MM.1S (cell line): ENCODE measurements around the gene RPL35A.
"Not testable (repeated sequence)": the region's sequence is repeated elsewhere in the genome, so short reads cannot be mapped to it uniquely, and the experiment has no call there.

ENCODE experiments used
- DNase-seq: peaks from one replicate; pipeline ENCODE4 v3.0.0-alpha.2; 2015
- H2AFZ ChIP-seq: fragments of 300-600 bp; sonication (generic); 2 replicates; pipeline ENCODE4 v1.6.0; 2016; ENCODE audit warnings: antibody characterized with exemption, low read length
- H3F3A ChIP-seq: fragments of 300-600 bp; sonication (generic); 2 replicates; pipeline ENCODE4 v1.6.1; 2016; ENCODE audit warnings: mild to moderate bottlenecking, antibody characterized with exemption, low read length, moderate library complexity, mixed read lengths; ENCODE audit not compliant: insufficient read depth
- H3K27ac ChIP-seq: fragments of 300-600 bp; sonication (generic); 2 replicates; pipeline ENCODE4 v1.5.1; 2016; ENCODE audit warnings: mild to moderate bottlenecking, low read length
- H3K27me3 ChIP-seq: fragments of 300-600 bp; sonication (generic); replicated peaks from 2 replicates; pipeline ENCODE4 v1.6.0; 2016; ENCODE audit warnings: low read length; ENCODE audit not compliant: insufficient read depth
- H3K36me3 ChIP-seq: fragments of 300-600 bp; sonication (generic); replicated peaks from 2 replicates; pipeline ENCODE4 v1.6.1; 2016; ENCODE audit warnings: mild to moderate bottlenecking, low read length, mixed read lengths; ENCODE audit not compliant: insufficient read depth
- H3K4me1 ChIP-seq: fragments of 300-600 bp; sonication (generic); 2 replicates; pipeline ENCODE4 v1.6.1; 2016; ENCODE audit warnings: low read length, mixed read lengths
- H3K4me2 ChIP-seq: fragments of 300-600 bp; sonication (generic); 2 replicates; pipeline ENCODE4 v1.6.0; 2016; ENCODE audit warnings: low read depth, low read length
- H3K4me3 ChIP-seq: fragments of 300-600 bp; sonication (generic); 2 replicates; pipeline ENCODE4 v1.5.1; 2016; ENCODE audit warnings: low read length, mixed read lengths
- H3K79me2 ChIP-seq: fragments of 300-600 bp; sonication (generic); 2 replicates; pipeline ENCODE4 v1.6.1; 2016; ENCODE audit warnings: mixed run types, low read length, mixed read lengths
- H3K9ac ChIP-seq: fragments of 300-600 bp; sonication (generic); 2 replicates; pipeline ENCODE4 v1.6.1; 2016; ENCODE audit warnings: low read length, mixed read lengths
- H3K9me2 ChIP-seq: fragments of 300-600 bp; sonication (generic); replicated peaks from 2 replicates; pipeline ENCODE4 v1.6.1; 2016; ENCODE audit warnings: mild to moderate bottlenecking, low read length, mixed read lengths; ENCODE audit not compliant: insufficient read depth
- H3K9me3 ChIP-seq: fragments of 300-600 bp; sonication (generic); replicated peaks from 2 replicates; pipeline ENCODE4 v1.6.1; 2016; ENCODE audit warnings: mild to moderate bottlenecking, low read length, mixed read lengths; ENCODE audit not compliant: insufficient read depth
- H4K20me1 ChIP-seq: fragments of 300-600 bp; sonication (generic); 2 replicates; pipeline ENCODE4 v1.6.1; 2016; ENCODE audit warnings: mild to moderate bottlenecking, low read length, moderate library complexity, mixed read lengths; ENCODE audit not compliant: insufficient read depth
- EZH2 ChIP-seq: fragments of 300-600 bp; sonication (generic); optimal IDR thresholded peaks from 2 replicates; pipeline ENCODE3; 2017; ENCODE audit warnings: low read depth, mild to moderate bottlenecking, antibody characterized with exemption, low read length, mixed read lengths
- EZH2phosphoT487 ChIP-seq: fragments of 300-600 bp; sonication (generic); IDR thresholded peaks from 2 replicates; pipeline ENCODE4 v1.6.1; 2018; ENCODE audit warnings: antibody characterized with exemption, low read length
- TF ChIP-seq, protein P1 (sequence below): fragments of 300-600 bp; sonication (generic); IDR thresholded peaks from 2 replicates; pipeline ENCODE4 v1.5.1; 2016; ENCODE audit warnings: antibody characterized with exemption, low read length, mixed read lengths

Gene RPL35A

DNA sequence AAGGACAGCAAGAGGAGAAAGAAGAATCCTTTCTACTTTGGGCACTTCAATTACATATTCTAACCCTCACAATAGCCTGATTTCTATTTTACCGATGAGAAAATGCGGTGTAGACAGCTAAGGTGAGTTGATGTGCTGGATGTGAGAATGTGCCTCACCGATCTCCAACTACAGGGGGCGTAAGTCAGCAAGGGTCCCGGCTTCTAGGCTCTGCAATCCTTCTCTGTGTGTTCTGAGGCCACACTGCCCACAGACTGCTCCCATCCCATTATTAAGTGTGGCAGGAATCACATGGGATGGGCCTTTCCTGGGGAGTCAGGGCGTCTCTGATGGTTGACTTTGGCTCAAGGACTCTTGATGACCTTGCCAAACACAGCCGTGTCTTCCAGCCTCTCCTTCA, 23.6 kb upstream of the RPL35A start:
- no peaks in the 10 kb centered on the region for H3K27me3 ChIP-seq
- H3K4me3 ChIP-seq, result no peak overlapping the region
- H3K4me1 ChIP-seq, result no peaks in the 10 kb centered on the region
- no peak overlapping the region for H3K4me2 ChIP-seq
- H4K20me1 ChIP-seq, result no peaks in the 10 kb centered on the region
- H3K36me3 ChIP-seq, result no peaks in the 10 kb centered on the region
- no peaks in the 10 kb centered on the region for H3K9me3 ChIP-seq
- H3K9me2 ChIP-seq, result no peaks in the 10 kb centered on the region
- no peak for DNase-seq
- H3K79me2 ChIP-seq, result no peaks in the 10 kb centered on the region
- no peak overlapping the region for H3K9ac ChIP-seq
- no peak overlapping the region for H2AFZ ChIP-seq
- TF ChIP-seq, protein P1, sequence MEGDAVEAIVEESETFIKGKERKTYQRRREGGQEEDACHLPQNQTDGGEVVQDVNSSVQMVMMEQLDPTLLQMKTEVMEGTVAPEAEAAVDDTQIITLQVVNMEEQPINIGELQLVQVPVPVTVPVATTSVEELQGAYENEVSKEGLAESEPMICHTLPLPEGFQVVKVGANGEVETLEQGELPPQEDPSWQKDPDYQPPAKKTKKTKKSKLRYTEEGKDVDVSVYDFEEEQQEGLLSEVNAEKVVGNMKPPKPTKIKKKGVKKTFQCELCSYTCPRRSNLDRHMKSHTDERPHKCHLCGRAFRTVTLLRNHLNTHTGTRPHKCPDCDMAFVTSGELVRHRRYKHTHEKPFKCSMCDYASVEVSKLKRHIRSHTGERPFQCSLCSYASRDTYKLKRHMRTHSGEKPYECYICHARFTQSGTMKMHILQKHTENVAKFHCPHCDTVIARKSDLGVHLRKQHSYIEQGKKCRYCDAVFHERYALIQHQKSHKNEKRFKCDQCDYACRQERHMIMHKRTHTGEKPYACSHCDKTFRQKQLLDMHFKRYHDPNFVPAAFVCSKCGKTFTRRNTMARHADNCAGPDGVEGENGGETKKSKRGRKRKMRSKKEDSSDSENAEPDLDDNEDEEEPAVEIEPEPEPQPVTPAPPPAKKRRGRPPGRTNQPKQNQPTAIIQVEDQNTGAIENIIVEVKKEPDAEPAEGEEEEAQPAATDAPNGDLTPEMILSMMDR, result peak; percentile 44
- TF ChIP-seq EZH2phosphoT487 (no peak), EZH2 (no peak)
- H3K27ac ChIP-seq, result no peak overlapping the region
- H3F3A ChIP-seq, result peaks cover 3% of the 10 kb centered on the region; the same call in 1 of the 2 replicates

DNA sequence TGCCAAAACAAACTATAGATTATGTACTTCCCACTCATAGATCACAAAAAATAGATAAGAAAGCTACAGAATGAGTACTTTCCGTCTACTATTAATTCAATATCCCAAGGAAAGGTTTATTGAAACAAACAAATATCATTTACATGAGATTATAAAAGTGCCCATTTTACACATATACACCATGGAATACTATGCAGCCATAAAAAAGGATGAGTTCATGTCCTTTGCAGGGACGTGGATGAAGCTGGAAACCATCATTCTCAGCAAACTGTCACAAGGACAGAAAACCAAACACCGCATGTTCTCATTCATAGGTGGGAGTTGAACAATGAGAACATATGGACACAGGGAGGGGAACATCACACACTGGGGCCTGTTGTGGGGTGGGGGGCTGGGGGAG, 22.4 kb upstream of the RPL35A start:
- H3F3A ChIP-seq, H3K9me3 ChIP-seq, H3K4me2 ChIP-seq, H3K9ac ChIP-seq, H3K27me3 ChIP-seq, H3K36me3 ChIP-seq, H3K4me1 ChIP-seq, H3K9me2 ChIP-seq, DNase-seq, H4K20me1 ChIP-seq, H3K27ac ChIP-seq, H2AFZ ChIP-seq, H3K4me3 ChIP-seq, H3K79me2 ChIP-seq: not testable (repeated sequence)

- H3K4me2 ChIP-seq, result no peak overlapping the region
- no peak for DNase-seq
- no peak overlapping the region for H2AFZ ChIP-seq
- no peak overlapping the region for H3K9ac ChIP-seq
- no peaks in the 10 kb centered on the region for H3K27me3 ChIP-seq
- no peaks in the 10 kb centered on the region for H3K9me2 ChIP-seq
- TF ChIP-seq, protein P1, result no peak
- no peak for TF ChIP-seq EZH2
- TF ChIP-seq EZH2phosphoT487, result no peak
- H3K79me2 ChIP-seq, result no peaks in the 10 kb centered on the region
- H3K27ac ChIP-seq, result no peak overlapping the region
- no peaks in the 10 kb centered on the region for H3K4me1 ChIP-seq
- H3F3A ChIP-seq, result no peaks in the 10 kb centered on the region
- H3K9me3 ChIP-seq, result no peaks in the 10 kb centered on the region
- H3K36me3 ChIP-seq, result no peaks in the 10 kb centered on the region
- H4K20me1 ChIP-seq, result no peaks in the 10 kb centered on the region
- H3K4me3 ChIP-seq, result no peak overlapping the region
Observed at GRCh38 chr3:197936819-197937384, 13.1 kb upstream of the RPL35A start.

DNA sequence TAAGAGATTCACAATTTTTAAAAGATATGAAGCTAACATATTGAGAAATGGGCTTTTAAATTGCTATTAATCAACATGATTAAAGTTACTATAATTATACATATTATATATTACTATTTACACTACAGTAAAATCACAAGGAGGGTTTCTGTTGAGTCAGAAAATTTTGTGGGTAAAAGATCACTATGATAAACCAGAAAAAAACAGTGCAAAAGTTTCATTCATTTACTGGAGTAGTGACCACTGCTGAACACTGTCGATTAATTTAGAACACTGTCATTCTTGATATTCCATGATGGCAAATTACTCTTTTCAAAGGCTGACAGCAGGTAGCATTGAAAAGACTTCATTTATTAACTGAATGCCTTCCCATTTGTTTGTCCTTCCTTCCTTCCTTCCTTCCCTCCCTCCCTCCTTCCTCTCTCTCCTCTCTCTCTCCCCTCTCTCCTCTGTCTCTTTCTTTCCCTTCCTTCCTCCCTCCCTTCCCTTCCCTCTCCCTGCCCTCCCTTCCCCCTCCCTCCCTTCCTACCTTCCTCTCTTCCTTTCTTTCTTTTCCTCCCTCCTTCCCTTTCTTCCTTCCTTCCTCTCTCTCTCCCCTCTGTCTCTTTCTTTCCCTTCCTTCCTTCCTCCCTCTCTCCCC, 9.1 kb upstream of the RPL35A start:
- H4K20me1 ChIP-seq, result no peaks in the 10 kb centered on the region
- no peaks in the 10 kb centered on the region for H3K27me3 ChIP-seq
- H3K36me3 ChIP-seq, result no peaks in the 10 kb centered on the region
- no peak overlapping the region for H3K27ac ChIP-seq
- H3K79me2 ChIP-seq, result no peaks in the 10 kb centered on the region
- H3K9me2 ChIP-seq, result no peaks in the 10 kb centered on the region
- 0 out of 2 replicates have a peak, but pooled peaks cover 3% of the 10 kb centered on the region for H3F3A ChIP-seq
- TF ChIP-seq, protein P1, result no peak
- TF ChIP-seq EZH2 (no peak), EZH2phosphoT487 (no peak)
- no peak overlapping the region for H3K4me3 ChIP-seq
- no peak for DNase-seq
- no peaks in the 10 kb centered on the region for H3K9me3 ChIP-seq
- no peak overlapping the region for H3K9ac ChIP-seq
- no peak overlapping the region for H2AFZ ChIP-seq
- no peak overlapping the region for H3K4me2 ChIP-seq
- H3K4me1 ChIP-seq, result no peaks in the 10 kb centered on the region
